Ecto neural progenitor cell (in vitro differentiated cells): ENCODE data around the gene TBL1XR1.
"Not testable (repeated sequence)": the region's sequence is repeated elsewhere in the genome, so short reads cannot be mapped to it uniquely, and the experiment has no call there.

ENCODE experiments used
- DNase-seq: peaks from one replicate; pipeline ENCODE4 v3.0.0-alpha.2; 2018; ENCODE audit warnings: low spot score

The TBL1XR1 gene

DNA sequence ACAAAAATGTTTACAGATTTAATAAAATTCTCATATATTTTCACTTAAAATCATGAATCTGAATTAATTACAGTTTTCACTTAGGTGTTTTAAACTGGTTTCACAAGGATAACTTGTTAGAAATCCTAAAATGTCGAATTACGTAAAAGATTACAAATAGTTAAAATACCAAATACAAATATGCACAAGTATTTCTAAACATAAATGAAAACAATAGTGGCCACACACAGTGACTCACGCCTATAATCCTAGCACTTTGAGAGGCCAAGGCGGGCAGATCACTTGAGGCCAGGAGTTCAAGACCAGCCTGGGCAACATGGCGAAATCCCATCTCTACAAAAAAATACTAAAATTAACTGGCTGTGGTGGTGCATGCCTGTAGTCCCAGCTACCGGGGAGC, 10.9 kb upstream of the TBL1XR1 start:
- DNase-seq = no peak

DNA sequence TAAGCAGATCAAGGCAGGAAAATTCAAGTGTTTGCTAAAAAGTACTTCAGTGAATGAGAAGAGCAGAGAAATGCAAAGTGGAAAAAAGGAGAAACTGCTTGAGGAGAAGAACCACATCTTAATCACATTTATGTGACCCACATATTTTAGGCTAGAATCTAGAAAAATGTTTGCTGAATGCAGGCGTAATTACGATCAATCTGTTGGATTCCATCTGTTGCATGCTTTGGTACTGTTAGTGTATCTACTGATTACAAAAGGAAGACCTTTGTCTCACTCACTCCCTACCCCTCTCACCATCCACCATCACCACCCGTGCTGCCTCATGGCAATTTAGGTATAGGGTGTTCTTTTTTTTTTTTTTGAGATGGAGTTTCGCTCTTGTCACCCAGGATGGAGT, 9.7 kb upstream of the TBL1XR1 start:
- DNase-seq = no peak

- DNase-seq = no peak
Observed at GRCh38 chr3:177203689-177204395, 6.6 kb upstream of the TBL1XR1 start.

DNA sequence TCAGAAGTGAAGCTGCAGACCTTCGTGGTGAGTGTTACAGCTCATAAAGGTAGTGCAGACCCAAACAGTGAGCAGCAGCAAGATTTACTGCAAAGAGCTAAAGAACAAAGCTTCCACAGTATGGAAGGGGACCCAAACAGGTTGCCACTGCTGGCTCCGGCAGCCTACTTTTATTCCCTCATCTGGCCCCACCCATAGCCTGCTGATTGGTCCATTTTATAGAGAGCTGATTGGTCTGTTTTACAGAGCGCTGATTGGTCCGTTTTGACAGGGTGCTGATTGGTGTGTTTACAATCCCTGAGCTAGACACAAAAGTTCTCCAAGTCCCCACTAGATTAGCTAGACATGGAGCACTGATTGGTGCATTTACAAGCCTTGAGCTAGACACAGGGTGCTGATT, 5.7 kb upstream of the TBL1XR1 start:
- DNase-seq = not testable (repeated sequence)

- DNase-seq = no peak
Observed at GRCh38 chr3:177201700-177202397, 4.6 kb upstream of the TBL1XR1 start.

DNA sequence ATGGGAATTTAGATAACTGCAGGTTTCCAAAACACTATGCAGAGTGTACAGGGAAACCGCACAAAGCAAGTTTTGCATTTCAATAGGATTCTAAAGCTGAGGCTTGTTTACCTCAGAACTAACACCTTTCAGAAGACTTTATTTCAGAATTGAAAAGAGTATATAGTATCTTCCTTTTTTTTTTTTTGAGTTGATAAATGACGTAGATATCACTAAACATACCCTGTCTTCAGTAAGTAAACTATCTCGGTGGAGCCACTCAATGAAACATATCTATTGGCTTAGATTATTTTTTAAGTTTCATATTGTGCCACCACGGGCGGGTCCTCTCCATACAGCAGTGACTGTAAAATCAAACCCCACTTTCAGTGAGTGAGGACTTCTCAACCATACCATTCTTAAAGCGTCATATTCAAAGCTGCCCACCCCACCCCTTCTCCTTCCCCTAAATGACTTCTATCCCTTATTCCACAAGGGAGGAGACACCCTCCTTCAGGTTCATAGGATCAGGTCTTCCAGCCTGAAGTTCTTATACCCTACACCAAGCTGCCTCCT, 2.0 kb upstream of the TBL1XR1 start:
- no peak for DNase-seq

GRCh38 chr3:177197727-177198460, 612 bp upstream of the TBL1XR1 start:
- no peak for DNase-seq

DNA sequence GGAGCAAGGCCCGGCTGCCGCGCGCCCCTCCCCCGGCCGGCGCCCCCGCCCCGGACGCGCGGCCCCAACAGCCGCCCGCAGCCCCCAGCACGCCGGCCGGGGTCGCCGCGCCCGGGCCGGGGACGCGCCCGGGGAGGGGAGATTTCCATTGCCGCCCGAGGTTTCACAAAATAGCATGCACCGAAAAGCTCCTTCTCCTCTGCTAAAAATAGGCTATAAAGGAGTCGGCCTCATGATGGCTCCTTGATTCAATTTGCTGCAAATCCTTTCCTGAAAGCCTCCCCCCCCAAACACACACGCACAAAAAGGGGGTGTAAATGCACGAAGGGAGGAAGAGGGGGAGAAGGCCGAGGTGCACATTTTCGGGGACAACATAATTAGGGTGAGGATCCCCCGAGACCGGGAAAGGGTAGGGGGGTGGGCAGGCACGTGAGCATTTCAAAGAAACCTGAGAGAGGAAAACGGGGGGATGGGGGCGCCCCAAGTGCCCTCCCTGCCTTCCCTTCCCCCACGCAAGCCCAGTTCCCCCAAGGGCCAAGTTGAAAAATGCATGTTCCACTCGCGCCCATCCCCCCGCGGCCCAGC, 734 bp downstream of the TBL1XR1 start:
- peak; percentile 54 for DNase-seq

DNA sequence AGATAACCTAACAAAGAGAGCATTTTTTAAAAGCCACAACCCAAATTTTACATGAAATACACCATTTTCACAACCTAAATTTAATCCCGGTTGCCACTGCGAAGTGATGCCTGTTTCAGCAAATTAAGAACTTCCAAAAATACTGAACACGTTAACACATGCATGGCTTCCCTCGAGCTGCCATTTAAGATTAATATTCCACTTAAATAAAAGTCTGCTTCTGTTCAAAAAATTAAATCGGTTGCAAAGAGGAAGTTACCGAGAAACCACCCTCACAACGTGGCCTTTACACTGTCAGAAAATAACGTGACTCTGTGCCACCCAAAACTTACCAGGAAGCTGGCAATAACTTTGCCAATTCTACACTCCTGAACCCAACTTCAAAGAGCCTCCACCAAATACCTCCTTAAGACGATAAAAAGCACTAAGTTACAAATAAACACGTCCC, 1.2 kb downstream of the TBL1XR1 start:
- DNase-seq = no peak

DNA sequence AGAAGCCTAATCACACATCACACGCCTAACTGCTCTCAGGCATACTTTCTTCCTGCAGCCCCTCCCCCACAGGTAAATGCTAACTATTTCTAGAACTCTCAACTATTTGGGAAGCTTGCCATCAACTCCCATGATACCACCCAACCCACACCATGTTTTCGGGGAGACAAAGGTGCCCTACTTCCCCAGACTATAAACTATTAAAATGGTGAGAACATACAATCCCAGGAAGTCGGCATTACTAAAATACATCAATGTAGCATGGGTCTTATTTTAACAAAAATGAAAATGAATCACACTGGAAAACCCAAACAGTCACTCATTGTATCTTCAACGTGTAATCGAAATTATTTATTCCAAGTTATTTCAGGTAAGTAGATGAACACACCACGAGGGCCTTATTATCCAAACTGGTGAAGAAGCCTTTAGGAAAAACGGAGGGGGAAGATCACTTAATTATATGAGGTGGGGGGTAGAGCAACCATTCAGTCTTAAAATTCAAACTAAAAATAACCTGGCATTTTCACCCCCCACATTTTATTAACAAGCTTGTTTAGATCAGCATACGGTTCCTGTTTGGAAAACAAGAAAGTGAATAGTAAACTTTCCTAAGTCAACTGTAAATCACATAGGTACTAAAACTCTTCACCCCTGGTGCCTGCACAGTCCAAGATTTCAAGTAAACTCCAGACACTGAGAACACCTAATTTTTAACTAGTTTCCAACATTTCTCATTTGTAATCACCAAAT, 1.9 kb downstream of the TBL1XR1 start:
- DNase-seq = no peak

DNA sequence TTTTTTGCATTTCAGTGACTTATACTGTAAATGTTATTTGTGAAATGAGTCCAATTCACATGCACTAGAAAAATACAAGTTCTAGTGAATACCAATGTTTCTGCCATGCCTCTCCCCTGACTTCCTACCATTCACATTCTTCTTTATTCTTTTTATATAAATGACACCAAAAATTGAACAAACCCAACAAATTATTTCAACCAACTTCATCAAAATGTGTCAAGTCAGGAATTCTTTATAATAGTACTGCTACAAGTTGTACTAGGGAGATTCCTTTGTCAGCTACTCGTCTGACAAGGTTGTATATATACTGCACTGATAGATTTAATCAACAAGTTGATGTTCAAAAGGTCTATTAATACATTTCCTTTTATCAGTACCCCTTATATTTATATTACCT, 3.0 kb downstream of the TBL1XR1 start:
- DNase-seq = no peak

DNA sequence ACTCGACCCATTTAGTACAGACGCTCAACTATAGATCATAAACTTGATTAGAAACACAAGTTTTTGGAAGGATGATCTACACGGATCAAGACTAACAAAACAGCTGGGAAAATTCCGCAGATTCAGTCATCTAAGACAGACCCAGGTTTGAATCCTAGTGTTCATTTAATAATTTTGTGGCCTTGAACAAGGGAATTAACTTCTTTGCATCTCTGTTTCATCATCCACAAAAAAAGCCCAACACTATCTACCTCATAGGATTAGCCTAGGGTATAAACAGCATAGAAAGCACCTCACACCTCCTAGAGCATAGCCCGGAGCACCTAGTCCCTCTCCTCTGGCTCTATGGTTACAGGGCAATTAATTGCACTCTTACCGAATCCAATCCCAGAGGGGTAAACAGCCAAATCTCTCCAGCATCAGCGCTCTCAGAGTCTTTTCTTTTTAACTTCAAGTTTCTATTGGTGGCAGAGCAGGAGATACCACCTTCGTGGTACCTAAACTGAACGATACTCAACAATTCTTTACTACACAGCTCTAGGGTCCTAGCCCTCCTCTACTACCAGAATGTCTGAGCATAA, 3.5 kb downstream of the TBL1XR1 start:
- no peak for DNase-seq

DNA sequence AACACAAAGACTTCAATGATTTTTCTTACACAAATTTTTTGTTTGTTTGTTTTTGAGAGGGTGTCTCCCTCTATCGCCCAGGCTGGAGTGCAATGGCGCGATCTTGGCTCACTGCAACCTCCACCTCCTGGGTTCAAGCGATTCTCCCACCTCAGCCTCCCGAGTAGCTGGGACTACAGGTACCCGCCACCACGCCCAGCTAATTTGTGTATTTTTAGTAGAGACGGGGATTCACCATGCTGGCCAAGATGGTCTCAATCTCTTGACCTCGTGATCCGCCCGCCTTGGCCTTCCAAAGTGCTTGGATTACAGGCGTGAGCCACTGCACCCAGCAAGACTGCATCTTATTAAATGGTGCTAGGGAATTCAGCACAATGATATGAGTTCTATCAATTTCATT, 4.0 kb downstream of the TBL1XR1 start:
- not testable (repeated sequence) for DNase-seq

DNA sequence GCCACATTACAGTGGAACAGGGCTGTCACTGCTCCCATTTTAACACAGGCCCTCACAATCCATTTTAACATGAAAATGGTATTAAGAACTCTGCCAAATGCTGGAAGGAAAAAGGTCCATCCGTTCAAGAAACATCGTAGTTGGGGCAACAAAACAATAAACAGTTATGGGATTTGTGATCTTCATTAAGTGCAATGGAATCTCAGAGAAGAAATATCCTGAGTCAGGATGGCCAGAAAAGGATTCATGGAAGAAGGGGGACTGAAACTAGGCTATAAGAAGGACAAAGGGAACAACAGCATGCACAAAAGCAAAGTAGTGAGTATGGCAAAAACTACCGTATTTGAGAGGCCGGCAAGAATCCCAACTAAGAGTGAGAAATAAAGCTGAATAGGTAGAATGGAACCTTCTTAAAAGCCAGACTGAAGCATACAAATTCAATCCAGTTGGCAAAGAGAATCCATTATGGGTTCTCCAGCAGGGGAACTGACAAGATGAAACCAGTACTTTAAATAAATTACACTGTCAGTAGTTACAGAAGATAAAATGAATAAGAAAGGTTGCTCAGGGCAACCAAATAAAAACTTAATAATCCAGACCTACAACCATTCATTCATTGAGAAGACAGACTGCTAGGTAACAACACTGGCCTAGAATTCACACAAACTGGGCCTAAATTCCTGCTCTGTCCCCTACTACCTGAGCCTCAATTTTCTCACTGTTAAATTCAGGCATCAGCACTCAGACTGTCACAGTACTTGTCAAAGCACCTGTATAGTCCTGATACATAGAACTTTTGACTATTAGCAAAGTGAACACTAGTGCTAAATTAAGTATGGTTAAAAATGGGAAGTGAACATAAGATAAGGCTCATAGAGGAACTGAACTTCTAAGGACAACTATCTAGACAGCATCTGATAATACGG, 6.3 kb downstream of the TBL1XR1 start:
- DNase-seq = no peak

- DNase-seq = not testable (repeated sequence)
Observed at GRCh38 chr3:177190184-177190583, 7.1 kb downstream of the TBL1XR1 start.

GRCh38 chr3:177188325-177188724, 9.0 kb downstream of the TBL1XR1 start:
- DNase-seq = not testable (repeated sequence)

- DNase-seq = no peak
Observed at GRCh38 chr3:177186306-177186705, 11.0 kb downstream of the TBL1XR1 start.

GRCh38 chr3:177185035-177185574, 12.2 kb downstream of the TBL1XR1 start:
- no peak for DNase-seq

GRCh38 chr3:177184602-177185001, 12.7 kb downstream of the TBL1XR1 start:
- not testable (repeated sequence) for DNase-seq

- DNase-seq = no peak
Observed at GRCh38 chr3:177182352-177182751, 14.9 kb downstream of the TBL1XR1 start.
